ENCODE results near the gene BCKDHA. TPM values are rescaled to one million over a fixed set of nuclear protein-coding genes. Genes with fewer than 3 reads are reported as not detected.

Gene BCKDHA
- total RNA-seq: 10 to 100 TPM; 35.5 to 63.0 (median 42.5) TPM
- polyA plus RNA-seq: 10 to 100 TPM; 19.5 to 74.6 TPM
- long read RNA-seq, donor 1, transcript BCKDHA-201 (9 exons, 2,103 nt): major isoform, 98 of 152 reads
- long read RNA-seq, donor 1, partial matches to known transcripts: 24 of 152 reads
- long read RNA-seq, donor 1, other reads (novel, unspliced or antisense): 30 of 152 reads
- long read RNA-seq, donor 2, transcript BCKDHA-201 (9 exons, 2,103 nt): major isoform, 84 of 138 reads
- long read RNA-seq, donor 2, partial matches to known transcripts: 37 of 138 reads
- long read RNA-seq, donor 2, other reads (novel, unspliced or antisense): 17 of 138 reads
- long read RNA-seq, donor 3, transcript BCKDHA-201 (9 exons, 2,103 nt): major isoform, 155 of 197 reads
- long read RNA-seq, donor 3, partial matches to known transcripts: 21 of 197 reads
- long read RNA-seq, donor 3, other reads (novel, unspliced or antisense): 21 of 197 reads

DNA sequence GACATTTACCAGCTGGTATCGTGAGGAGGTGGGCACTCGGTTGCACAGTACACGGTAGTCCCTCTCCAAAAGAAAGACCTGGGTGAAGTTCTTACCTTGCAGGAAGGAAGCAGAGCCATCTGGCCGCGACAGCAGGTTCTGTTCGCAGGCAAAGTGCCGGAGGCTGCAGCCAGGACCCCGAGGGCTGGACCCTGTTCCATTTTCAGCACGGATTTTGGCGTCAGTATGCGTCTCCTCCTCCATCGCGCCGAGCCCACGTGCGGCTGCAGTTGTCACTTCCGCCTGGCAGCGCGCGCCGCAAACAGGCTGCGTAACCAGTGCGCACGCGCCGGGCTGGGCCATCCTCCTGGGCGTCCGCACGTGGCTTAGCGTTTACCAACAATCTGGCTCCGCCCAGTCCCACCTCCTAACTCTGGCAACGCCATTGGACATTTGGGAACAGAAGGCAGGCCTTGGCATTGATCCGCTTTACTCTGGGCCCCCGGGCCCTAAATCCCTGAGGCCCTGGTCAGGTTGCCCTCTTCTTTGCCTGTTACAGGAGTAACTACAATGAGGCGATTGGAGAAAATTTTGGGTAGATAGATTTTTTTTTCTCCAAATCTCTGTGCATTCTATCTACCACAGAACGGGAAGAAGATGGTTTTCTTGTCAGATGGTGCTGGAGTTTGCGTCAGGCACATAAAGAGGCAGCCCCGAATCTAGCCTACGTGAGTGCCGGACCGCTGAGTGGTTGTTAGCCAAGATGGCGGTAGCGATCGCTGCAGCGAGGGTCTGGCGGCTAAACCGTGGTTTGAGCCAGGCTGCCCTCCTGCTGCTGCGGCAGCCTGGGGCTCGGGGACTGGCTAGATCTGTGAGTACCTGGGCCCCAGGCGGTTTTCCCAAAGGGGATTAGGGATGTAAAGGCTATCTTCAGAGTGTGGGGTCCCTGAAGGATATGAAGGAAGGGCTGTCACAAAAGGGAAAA is at the start of gene BCKDHA, which contains the start of gene EXOSC5:
Gene BCKDHA (plus strand): TSS at position 733 of the 964 bp plus-strand sequence. CDS start 10 bp downstream, at position 743.
Gene EXOSC5 (minus strand): TSS at position 274 of the 964 bp plus-strand sequence. CDS start 31 bp downstream, at position 243.
- ATAC-seq (peak; percentile 98 to 99 (median 99)), DNase-seq (peak; percentile 99 to 100)
- Histone ChIP-seq H3K27ac (peak within 1 kb of the TSS; percentile 76 to 95 (median 92)), H3K9me3 (no peaks in the 10 kb centered on the region), H3K4me1 (peaks cover 14 to 51% (median 36%) of the 10 kb centered on the region in 9 donors), H3K36me3 (peaks cover 0 to 13% (median 0%) of the 10 kb centered on the region in 9 donors), H3K4me3 (peak within 1 kb of the TSS; percentile 58 to 96 (median 88)), H3K27me3 (no peaks in the 10 kb centered on the region)
- 1% methylated on average over 50 of the region's 50 CpGs for WGBS, 2 donors
- intact Hi-C loops (cut with DNase I): loop anchor here in 6 of 10 donors (1.0 to 5.0 kb wide), 5 partner anchors 33 to 45 kb away; partner anchors contain the start of genes DMAC2 (in 3 of the 6), B9D2 (in 1 of the 6) and ERICH4 (in 1 of the 6)
- TF ChIP-seq, protein P1, sequence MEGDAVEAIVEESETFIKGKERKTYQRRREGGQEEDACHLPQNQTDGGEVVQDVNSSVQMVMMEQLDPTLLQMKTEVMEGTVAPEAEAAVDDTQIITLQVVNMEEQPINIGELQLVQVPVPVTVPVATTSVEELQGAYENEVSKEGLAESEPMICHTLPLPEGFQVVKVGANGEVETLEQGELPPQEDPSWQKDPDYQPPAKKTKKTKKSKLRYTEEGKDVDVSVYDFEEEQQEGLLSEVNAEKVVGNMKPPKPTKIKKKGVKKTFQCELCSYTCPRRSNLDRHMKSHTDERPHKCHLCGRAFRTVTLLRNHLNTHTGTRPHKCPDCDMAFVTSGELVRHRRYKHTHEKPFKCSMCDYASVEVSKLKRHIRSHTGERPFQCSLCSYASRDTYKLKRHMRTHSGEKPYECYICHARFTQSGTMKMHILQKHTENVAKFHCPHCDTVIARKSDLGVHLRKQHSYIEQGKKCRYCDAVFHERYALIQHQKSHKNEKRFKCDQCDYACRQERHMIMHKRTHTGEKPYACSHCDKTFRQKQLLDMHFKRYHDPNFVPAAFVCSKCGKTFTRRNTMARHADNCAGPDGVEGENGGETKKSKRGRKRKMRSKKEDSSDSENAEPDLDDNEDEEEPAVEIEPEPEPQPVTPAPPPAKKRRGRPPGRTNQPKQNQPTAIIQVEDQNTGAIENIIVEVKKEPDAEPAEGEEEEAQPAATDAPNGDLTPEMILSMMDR (IDR thresholded peaks at IDR 0.05): no peak

DNA sequence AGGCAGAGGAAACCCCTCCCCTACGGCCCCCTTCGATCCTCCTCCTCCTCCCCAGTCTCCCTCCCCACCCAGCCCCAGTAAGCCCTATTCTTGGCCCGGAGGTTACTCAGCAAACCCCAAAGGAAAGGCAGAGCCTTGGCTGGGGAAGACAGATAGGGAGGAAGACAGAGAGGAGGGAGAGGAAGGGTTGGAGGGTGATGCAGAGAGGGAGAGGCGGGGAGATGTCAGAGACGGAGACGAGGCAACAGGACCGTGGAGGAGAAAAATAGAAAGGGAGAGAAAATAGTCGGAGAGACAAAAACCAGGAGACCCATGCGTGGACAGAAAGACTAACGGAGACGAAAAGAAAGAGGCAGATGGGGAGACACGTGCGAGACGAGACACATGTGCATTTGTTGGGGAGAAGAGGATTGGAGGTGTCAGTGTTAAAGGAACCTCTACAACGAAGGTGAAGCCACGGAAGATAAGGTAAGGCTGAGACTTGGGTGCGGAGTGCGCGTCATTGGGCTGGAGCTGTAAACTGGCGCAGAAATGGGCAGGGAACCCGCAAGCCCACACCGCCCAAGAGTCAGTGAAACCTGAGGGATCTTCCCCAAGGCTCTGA is 46.8 kb upstream of the BCKDHA start:
- peaks cover 0 to 5% (median 0%) of the 10 kb centered on the region in 7 donors for H3K27me3 ChIP-seq
- H3K36me3 ChIP-seq: peaks cover 0 to 32% (median 6%) of the 10 kb centered on the region in 9 donors
- peak overlapping the region; percentile 63 to 98 (median 79) for H3K4me3 ChIP-seq
- 11 to 16% methylated on average over 22 of the region's 22 CpGs for WGBS, 2 donors
- peak overlapping the region in 9 of 10 donors; percentile 81 to 98 (median 95) for H3K27ac ChIP-seq
- intact Hi-C loops (cut with DNase I): loop anchor here in 8 of 10 donors (5.0 to 10.0 kb wide), 5 partner anchors 39 to 144 kb away; partner anchors contain the start of genes CCDC97 (in 6 of the 8), DMAC2 (in 1 of the 8), ERICH4 (in 1 of the 8) and HNRNPUL1 (in 1 of the 8)
- ATAC-seq (peak in 1 of 8 donors; percentile 19), DNase-seq (peak in 1 of 2 donors; percentile 26)
- peaks cover 0 to 62% (median 43%) of the 10 kb centered on the region in 9 donors for H3K4me1 ChIP-seq
- TF ChIP-seq, protein P1 (IDR thresholded peaks at IDR 0.05): no peak
- no peaks in the 10 kb centered on the region for H3K9me3 ChIP-seq

DNA sequence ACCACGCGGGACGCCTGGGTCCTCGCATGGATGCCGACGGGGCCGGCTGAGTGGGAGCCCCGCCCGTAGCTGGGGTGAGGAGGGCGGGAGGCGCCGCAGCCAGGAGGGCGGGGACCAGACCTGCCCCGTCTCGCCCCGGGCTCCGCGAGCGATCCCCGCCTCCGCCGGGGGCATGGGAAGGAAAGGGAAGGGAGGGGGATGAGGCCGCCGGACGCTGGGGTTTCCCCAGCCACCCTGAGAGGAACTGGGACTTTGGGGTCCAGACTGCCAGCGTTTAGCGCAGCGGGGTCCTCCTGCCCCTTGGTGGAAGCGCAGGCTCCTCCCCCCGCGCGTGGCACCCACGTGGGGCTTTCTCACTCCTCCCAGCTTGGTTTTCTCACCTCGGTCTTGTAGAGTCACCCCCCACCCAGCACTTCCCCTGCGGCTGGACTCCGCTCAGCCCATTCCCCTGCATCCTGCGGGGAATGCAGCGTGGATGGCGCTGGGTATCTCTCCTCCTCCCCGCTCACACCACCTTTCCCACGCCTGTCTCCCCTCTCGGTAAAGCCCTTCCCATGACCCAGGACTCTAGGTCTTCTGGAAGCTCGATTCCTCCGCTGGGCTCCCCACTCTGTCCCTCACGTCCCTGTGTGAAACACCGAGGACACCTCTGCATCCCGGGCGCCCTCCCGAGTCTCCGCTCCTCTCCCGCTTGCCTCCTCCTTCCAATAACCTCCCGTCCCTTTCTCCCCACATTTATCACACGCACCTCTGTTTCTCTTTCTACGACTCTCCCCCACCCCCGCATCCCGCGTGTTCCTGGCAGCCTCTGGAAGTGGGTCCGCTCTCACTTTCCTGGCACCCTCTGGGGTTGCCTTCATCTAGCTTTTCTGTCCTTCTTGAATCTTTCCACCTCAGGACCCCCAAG is 46.0 kb upstream of the BCKDHA start:
- no peaks in the 10 kb centered on the region for H3K9me3 ChIP-seq
- TF ChIP-seq, protein P1 (IDR thresholded peaks at IDR 0.05): no peak
- H3K4me3 ChIP-seq: peak overlapping the region; percentile 63 to 98 (median 79)
- WGBS, 2 donors: 1% methylated on average over 58 of the region's 58 CpGs
- H3K27me3 ChIP-seq: peaks cover 0 to 5% (median 0%) of the 10 kb centered on the region in 7 donors
- H3K4me1 ChIP-seq: peaks cover 0 to 65% (median 43%) of the 10 kb centered on the region in 9 donors
- ATAC-seq: peak; percentile 52 to 73 (median 63)
- peaks cover 0 to 24% (median 6%) of the 10 kb centered on the region in 9 donors for H3K36me3 ChIP-seq
- intact Hi-C loops (cut with DNase I): loop anchor here in 9 of 10 donors (1.0 to 10.0 kb wide), 8 partner anchors 24 to 144 kb away; partner anchors contain the start of genes CCDC97 (in 6 of the 9), DMAC2 (in 1 of the 9), ERICH4 (in 1 of the 9) and HNRNPUL1 (in 1 of the 9)
- H3K27ac ChIP-seq: peak overlapping the region in 9 of 10 donors; percentile 81 to 98 (median 95)
- DNase-seq: peak; percentile 72 to 75

Data from heart right ventricle (tissue), 16 donors.